ENCODE measurements around the gene OSBPL3.

The OSBPL3 gene

GRCh38 chr7:24828891-24829661, 150.9 kb downstream of the OSBPL3 start:
- no peak for DNase-seq (ENCODE audit: low read depth in 3 of 3)

GRCh38 chr7:24827589-24827988, 152.4 kb downstream of the OSBPL3 start:
- no peak for DNase-seq (ENCODE audit: low read depth in 3 of 3)

GRCh38 chr7:24827027-24827426, 153.0 kb downstream of the OSBPL3 start:
- no peak for DNase-seq (ENCODE audit: low read depth in 3 of 3)

- no peak for DNase-seq (ENCODE audit: low read depth in 3 of 3)
Measured at GRCh38 chr7:24826662-24827020, 153.3 kb downstream of the OSBPL3 start.

GRCh38 chr7:24825931-24826661, 153.9 kb downstream of the OSBPL3 start:
- DNase-seq (ENCODE audit: low read depth in 3 of 3), result no peak

- no peak for DNase-seq (ENCODE audit: low read depth in 3 of 3)
Measured at GRCh38 chr7:24825381-24825794, 154.6 kb downstream of the OSBPL3 start.

- no peak for DNase-seq (ENCODE audit: low read depth in 3 of 3)
Measured at GRCh38 chr7:24824896-24825295, 155.1 kb downstream of the OSBPL3 start.

- DNase-seq (ENCODE audit: low read depth in 3 of 3), result no peak
Measured at GRCh38 chr7:24824400-24824799, 155.6 kb downstream of the OSBPL3 start.

- DNase-seq (ENCODE audit: low read depth in 3 of 3), result no peak
Measured at GRCh38 chr7:24821754-24822054, 158.3 kb downstream of the OSBPL3 start.

- DNase-seq (ENCODE audit: low read depth in 3 of 3), result peak; percentile 44 to 78 (median 65)
Measured at GRCh38 chr7:24821045-24821753, 158.8 kb downstream of the OSBPL3 start.

- no peak for DNase-seq (ENCODE audit: low read depth in 3 of 3)
Measured at GRCh38 chr7:24820730-24821044, 159.3 kb downstream of the OSBPL3 start.

GRCh38 chr7:24819916-24820689, 159.9 kb downstream of the OSBPL3 start:
- DNase-seq (ENCODE audit: low read depth in 3 of 3), result peak; percentile 58 to 77 (median 67)

- no peak for DNase-seq (ENCODE audit: low read depth in 3 of 3)
Measured at GRCh38 chr7:24817339-24817738, 162.6 kb downstream of the OSBPL3 start.

GRCh38 chr7:24816868-24817267, 163.1 kb downstream of the OSBPL3 start:
- DNase-seq (ENCODE audit: low read depth in 3 of 3), result no peak

- peak in 1 of 3 donors; percentile 25 for DNase-seq (ENCODE audit: low read depth in 3 of 3)
Measured at GRCh38 chr7:24812305-24812945, 167.6 kb downstream of the OSBPL3 start.

- no peak for DNase-seq (ENCODE audit: low read depth in 3 of 3)
Measured at GRCh38 chr7:24808518-24808917, 171.5 kb downstream of the OSBPL3 start.

- DNase-seq (ENCODE audit: low read depth in 3 of 3), result no peak
Measured at GRCh38 chr7:24802300-24802699, 177.7 kb downstream of the OSBPL3 start.

- DNase-seq (ENCODE audit: low read depth in 3 of 3), result no peak
Measured at GRCh38 chr7:24801883-24802282, 178.1 kb downstream of the OSBPL3 start.

GRCh38 chr7:24800667-24801066, 179.3 kb downstream of the OSBPL3 start:
- no peak for DNase-seq (ENCODE audit: low read depth in 3 of 3)

- DNase-seq (ENCODE audit: low read depth in 3 of 3), result no peak
Measured at GRCh38 chr7:24800073-24800472, 179.9 kb downstream of the OSBPL3 start.

- DNase-seq (ENCODE audit: low read depth in 3 of 3), result no peak
Measured at GRCh38 chr7:24799506-24799905, 180.5 kb downstream of the OSBPL3 start.

GRCh38 chr7:24798261-24798660, 181.7 kb downstream of the OSBPL3 start:
- DNase-seq (ENCODE audit: low read depth in 3 of 3), result no peak
